Adrenal gland (tissue), 5 donors: Measurements from ENCODE around the gene TFB2M.

ENCODE experiments used
- POLR2A ChIP-seq, 2 donors: fragments of 450-650 bp; IDR thresholded peaks; one replicate each; pipeline ENCODE4 v1.6.1; 2017; ENCODE audit warnings: antibody characterized with exemption in 2 of 2, mild to moderate bottlenecking in 2 of 2, moderate library complexity in 1 of 2
- TF ChIP-seq, protein P1 (sequence below), 6 experiments: fragments of 450-650 bp in 4 of 6; fragments of 200-600 bp in 2 of 6; sonication (generic) in 1 of 6; IDR thresholded peaks; 1 replicate in 5 of 6; 2 replicates in 1 of 6; pipeline versions ENCODE4 v1.5.1 to v1.8.0; 2016 to 2021; ENCODE audit warnings: antibody characterized with exemption in 6 of 6, mild to moderate bottlenecking in 2 of 6, moderate library complexity in 1 of 6
- donor health status: DM: no; HTN: no; CAD: no.

DNA sequence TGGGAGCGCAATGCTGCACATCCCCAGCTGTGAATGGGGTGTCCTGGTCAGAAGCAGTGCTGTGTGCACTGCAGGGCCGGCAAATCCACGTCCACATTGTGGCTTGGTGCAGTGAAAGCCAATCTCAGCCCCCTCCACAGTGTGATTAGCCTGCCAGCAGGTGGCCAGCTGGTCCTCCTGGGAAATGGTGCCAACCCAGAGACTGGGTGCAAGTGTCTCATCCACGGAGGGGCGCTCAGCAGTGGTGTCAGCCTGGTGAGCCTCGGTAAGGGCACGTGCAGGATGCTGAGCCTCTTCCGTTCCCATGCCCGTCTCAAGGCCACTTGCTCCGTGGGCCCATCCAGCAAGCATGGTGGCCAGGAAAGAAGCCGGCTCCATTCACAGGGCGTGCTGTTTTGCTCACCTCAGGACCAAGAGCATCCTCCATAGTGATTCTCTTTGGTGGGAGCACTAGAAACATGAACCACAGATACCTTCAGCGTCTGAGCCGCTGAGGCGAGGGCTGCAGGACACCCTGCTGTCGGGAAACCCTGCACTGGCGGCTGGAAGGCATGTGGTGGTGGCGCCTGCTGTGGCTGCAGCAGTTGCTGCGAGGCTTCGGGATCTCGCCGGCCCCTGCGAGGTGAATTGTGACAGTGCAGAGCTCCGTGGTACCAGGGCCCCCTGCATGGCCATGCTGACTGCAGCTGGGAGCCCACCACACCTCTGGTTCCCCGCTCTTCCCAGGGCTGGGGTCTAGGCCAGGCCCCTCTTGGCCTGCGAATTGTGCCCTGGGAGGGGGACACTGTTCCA is 57.0 kb downstream of the TFB2M start:
- TF ChIP-seq, protein P1, sequence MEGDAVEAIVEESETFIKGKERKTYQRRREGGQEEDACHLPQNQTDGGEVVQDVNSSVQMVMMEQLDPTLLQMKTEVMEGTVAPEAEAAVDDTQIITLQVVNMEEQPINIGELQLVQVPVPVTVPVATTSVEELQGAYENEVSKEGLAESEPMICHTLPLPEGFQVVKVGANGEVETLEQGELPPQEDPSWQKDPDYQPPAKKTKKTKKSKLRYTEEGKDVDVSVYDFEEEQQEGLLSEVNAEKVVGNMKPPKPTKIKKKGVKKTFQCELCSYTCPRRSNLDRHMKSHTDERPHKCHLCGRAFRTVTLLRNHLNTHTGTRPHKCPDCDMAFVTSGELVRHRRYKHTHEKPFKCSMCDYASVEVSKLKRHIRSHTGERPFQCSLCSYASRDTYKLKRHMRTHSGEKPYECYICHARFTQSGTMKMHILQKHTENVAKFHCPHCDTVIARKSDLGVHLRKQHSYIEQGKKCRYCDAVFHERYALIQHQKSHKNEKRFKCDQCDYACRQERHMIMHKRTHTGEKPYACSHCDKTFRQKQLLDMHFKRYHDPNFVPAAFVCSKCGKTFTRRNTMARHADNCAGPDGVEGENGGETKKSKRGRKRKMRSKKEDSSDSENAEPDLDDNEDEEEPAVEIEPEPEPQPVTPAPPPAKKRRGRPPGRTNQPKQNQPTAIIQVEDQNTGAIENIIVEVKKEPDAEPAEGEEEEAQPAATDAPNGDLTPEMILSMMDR (IDR thresholded peaks at IDR 0.05) = no peak
- no peak for TF ChIP-seq POLR2A (IDR thresholded peaks at IDR 0.05)
